HCT116 (cell line): ENCODE data around the gene CCSER1. TPM values are rescaled to one million over a fixed set of nuclear protein-coding genes. Genes with fewer than 3 reads are reported as not detected.

Experiments used
- ATAC-seq: fragments of 200-7000 bp; cut with Tn5 transposase; 2 replicates; pipeline ENCODE4 v1.9.1; 2020; ENCODE audit warnings: mild to moderate bottlenecking, moderate library complexity
- BruUV-seq: library from RNA; stranded (reverse); fragments of 400-500 nt; replicated peaks from 2 replicates; lab custom pipeline; 2021; lab: Mats Ljungman, UMichigan
- CTCF ChIA-PET: fragments of 300-600 bp; sonication (Branson Sonifier 250); formaldehyde crosslinking; loops from one replicate; lab custom pipeline; 2021; ENCODE audit warnings: antibody characterized with exemption; lab: Charles Lee
- POLR2A ChIA-PET: fragments of 300-600, 350-600 bp; sonication (Branson Sonifier 250); formaldehyde crosslinking; loops from one replicate; lab custom pipeline; 2021; ENCODE audit warnings: antibody characterized with exemption; lab: Charles Lee
- RAD21 ChIA-PET, 2 experiments: fragments of 300-600 bp; sonication (Branson Sonifier 250); formaldehyde crosslinking; loops; one replicate each; lab custom pipeline; 2023; ENCODE audit warnings: low total read pairs in 2 of 2; ENCODE audit not compliant: uncharacterized antibody in 2 of 2, unreplicated experiment in 2 of 2, low non-redundant PET in 1 of 2; lab: Charles Lee
- DNase-seq: peaks from one replicate; pipeline ENCODE4 v3.0.0-alpha.2; 2010; ENCODE audit warnings: low read depth, low spot score
- H2AFZ ChIP-seq: fragments of 200-600 bp; shearing (Covaris generic), sonication (generic); 2 replicates; pipeline ENCODE4 v1.6.1; 2017; ENCODE audit warnings: low read depth, mixed run types, mixed read lengths, antibody characterized with exemption, low read length; ENCODE audit not compliant: poor library complexity, severe bottlenecking
- H3K27ac ChIP-seq: 2 replicates; pipeline ENCODE4 v1.5.1; 2012; ENCODE audit warnings: low read depth, low read length
- H3K27me3 ChIP-seq: fragments of 200-600 bp; sonication (generic); 2 replicates; pipeline ENCODE4 v1.6.1; 2016; ENCODE audit warnings: mixed run types, low read length, mixed read lengths; ENCODE audit not compliant: insufficient read depth
- H3K36me3 ChIP-seq, 2 experiments: fragments of 200-500 bp in 1 of 2; fragments of 200-600 bp in 1 of 2; sonication (Bioruptor generic) in 1 of 2; sonication (generic) in 1 of 2; 2 replicates each; pipeline versions ENCODE4 v1.5.1 to v1.6.1; 2014 to 2016; ENCODE audit warnings: low read length in 2 of 2, inconsistent platforms in 1 of 2, mixed read lengths in 1 of 2, mixed run types in 1 of 2; ENCODE audit not compliant: insufficient read depth in 2 of 2, control insufficient read depth in 1 of 2
- H3K4me1 ChIP-seq, 2 experiments: fragments of 200-600 bp in 1 of 2; sonication (generic) in 1 of 2; 2 replicates each; pipeline versions ENCODE4 v1.5.1 to v1.6.1; 2012 to 2017; ENCODE audit warnings: low read length in 2 of 2, inconsistent platforms in 1 of 2, mild to moderate bottlenecking in 1 of 2, mixed read lengths in 1 of 2, mixed run types in 1 of 2, moderate library complexity in 1 of 2; ENCODE audit not compliant: insufficient read depth in 2 of 2, control insufficient read depth in 1 of 2
- H3K4me2 ChIP-seq: fragments of 200-600 bp; sonication (generic); 2 replicates; pipeline ENCODE4 v1.6.1; 2017; ENCODE audit warnings: mixed run types, low read length, mixed read lengths
- H3K4me3 ChIP-seq, 2 experiments: fragments of 200-600 bp in 1 of 2; sonication (generic) in 1 of 2; replicated peaks in 1 of 2; 2 replicates each; pipeline ENCODE4 v1.5.1; 2011 to 2016; ENCODE audit warnings: low read length in 2 of 2, control low read depth in 1 of 2, low read depth in 1 of 2, mild to moderate bottlenecking in 1 of 2, mixed read lengths in 1 of 2, mixed run types in 1 of 2
- H3K79me2 ChIP-seq: fragments of 200-600 bp; sonication (generic); 2 replicates; pipeline ENCODE4 v1.6.1; 2017; ENCODE audit warnings: mild to moderate bottlenecking, mixed run types, low read length, moderate library complexity, mixed read lengths; ENCODE audit not compliant: insufficient read depth
- H3K9ac ChIP-seq: fragments of 200-600 bp; sonication (generic); 2 replicates; pipeline ENCODE4 v1.6.1; 2016; ENCODE audit warnings: low read length, mixed read lengths
- H3K9me2 ChIP-seq: fragments of 200-600 bp; sonication (generic), shearing (Covaris generic); 2 replicates; pipeline ENCODE4 v1.6.1; 2017; ENCODE audit warnings: mixed run types, mild to moderate bottlenecking, moderate library complexity; ENCODE audit not compliant: insufficient read depth
- H3K9me3 ChIP-seq, 2 experiments: fragments of 200-500 bp in 1 of 2; fragments of 200-600 bp in 1 of 2; sonication (Bioruptor generic) in 1 of 2; sonication (generic) in 1 of 2; 2 replicates each; pipeline ENCODE4 v1.6.1; 2014 to 2017; ENCODE audit warnings: low read length in 2 of 2, mixed read lengths in 2 of 2, inconsistent platforms in 1 of 2, low read depth in 1 of 2, mild to moderate bottlenecking in 1 of 2, mixed run types in 1 of 2, moderate library complexity in 1 of 2; ENCODE audit not compliant: control insufficient read depth in 1 of 2, insufficient read depth in 1 of 2
- H4K20me1 ChIP-seq: fragments of 200-600 bp; sonication (generic), shearing (Covaris generic); 2 replicates; pipeline ENCODE4 v1.6.1; 2017; ENCODE audit warnings: mixed run types, mild to moderate bottlenecking, moderate library complexity; ENCODE audit not compliant: insufficient read depth
- CTCF ChIP-seq, 3 experiments: fragments of 200-600 bp in 1 of 3; sonication (generic) in 1 of 3; IDR thresholded peaks in 2 of 3; conservative IDR thresholded peaks in 1 of 3; 2 replicates each; pipeline ENCODE4 v1.5.1; 2012 to 2017; ENCODE audit warnings: low read depth in 2 of 3, low read length in 2 of 3, antibody characterized with exemption in 1 of 3, borderline replicate concordance in 1 of 3, control low read depth in 1 of 3, mild to moderate bottlenecking in 1 of 3, mixed read lengths in 1 of 3, mixed run types in 1 of 3, moderate library complexity in 1 of 3; ENCODE audit not compliant: insufficient read depth in 1 of 3
- SIN3A ChIP-seq: IDR thresholded peaks from 2 replicates; pipeline ENCODE4 v1.6.1; 2012; ENCODE audit warnings: low read depth
- SP1 ChIP-seq: IDR thresholded peaks from 2 replicates; pipeline ENCODE4 v1.6.1; 2012; ENCODE audit warnings: low read depth
- ZFX ChIP-seq: fragments of 450-650 bp; IDR thresholded peaks from 2 replicates; pipeline ENCODE4 v1.6.1; 2017
- intact Hi-C: fragments of 100-400 bp; cut with micrococcal nuclease; formaldehyde crosslinking; loops from 2 replicates; pipeline ENCODE4 v1.10.0; 2022
- total RNA-seq: library from RNA; stranded (reverse); gene quantifications from one replicate; pipeline ENCODE4 v1.2.1, GENCODE V29; 2021; ENCODE audit not compliant: unreplicated experiment

The CCSER1 gene
- total RNA-seq, 1 experiment from 2014 or later, result 6.7 TPM

- TF ChIP-seq SIN3A, result no peak
Measured at GRCh38 chr4:90124276-90124675, 2.9 kb upstream of the CCSER1 start (continued).

GRCh38 chr4:90126805-90127204 lies 389 bp upstream of the CCSER1 start:
- peaks cover 9% of the 10 kb centered on the region; the same call in 1 of the 2 replicates for H3K79me2 ChIP-seq
- no peaks in the 10 kb centered on the region for H3K9me2 ChIP-seq
- H3K4me1 ChIP-seq, result peaks cover 2 to 23% of the 10 kb centered on the region in 2 experiments; a peak in 3 of 4 replicates
- H3K36me3 ChIP-seq, result no peaks in the 10 kb centered on the region
- CTCF ChIA-PET, result no interaction called here
- intact Hi-C loops, result no loop called here
- no peak for ATAC-seq
- H3K9me3 ChIP-seq, result no peaks in the 10 kb centered on the region
- H3K4me3 ChIP-seq, result peak overlapping the region; percentile 60 to 67; a peak in 3 of 4 replicates
- H3K9ac ChIP-seq, result peak overlapping the region; percentile 63; the same call in 1 of the 2 replicates
- no TSS peak for BruUV-seq
- peak overlapping the region; percentile 79 for H3K4me2 ChIP-seq
- RAD21 ChIA-PET, result no interaction called here
- H3K27ac ChIP-seq, result no peak overlapping the region
- no peaks in the 10 kb centered on the region for H4K20me1 ChIP-seq
- TF ChIP-seq SIN3A, result no peak
- TF ChIP-seq SP1, result 0 out of 2 replicates have a peak, but pooled peaks have one; percentile 27
- H2AFZ ChIP-seq, result peak overlapping the region; percentile 90
- no peak for DNase-seq
- POLR2A ChIA-PET, result no interaction called here
- no peaks in the 10 kb centered on the region for H3K27me3 ChIP-seq

- POLR2A ChIA-PET, result interaction anchor here (0.6 kb wide), 1 partner anchor 482 kb away, joined by 3 read pairs; no protein-coding TSS in a partner anchor
- H4K20me1 ChIP-seq, result no peaks in the 10 kb centered on the region
- ATAC-seq (peak; percentile 59), DNase-seq (no peak)
- H3K4me3 ChIP-seq, result peak overlapping the region; percentile 60 to 67
- peak overlapping the region; percentile 94 for H2AFZ ChIP-seq
- peak overlapping the region; percentile 63 for H3K9ac ChIP-seq
- no peaks in the 10 kb centered on the region for H3K27me3 ChIP-seq
- H3K4me2 ChIP-seq, result peak overlapping the region; percentile 79
- RAD21 ChIA-PET, result no interaction called here
- no TSS peak for BruUV-seq
- H3K36me3 ChIP-seq, result no peaks in the 10 kb centered on the region
- peaks cover 9% of the 10 kb centered on the region; the same call in 1 of the 2 replicates for H3K79me2 ChIP-seq
- TF ChIP-seq ZFX (peak; percentile 72), CTCF (IDR thresholded peaks at IDR 0.05 in 2 of 3, conservative IDR thresholded peaks at IDR 0.05 in 1 of 3; ENCODE audit: borderline replicate concordance in 1 of 3, insufficient read depth in 1 of 3, low read depth in 2 of 3, low read length in 2 of 3) (no peak)
- TF ChIP-seq, all 23 proteins: peak for 1
- intact Hi-C loops, result no loop called here
- peaks cover 2 to 16% of the 10 kb centered on the region in 2 experiments; a peak in 3 of 4 replicates for H3K4me1 ChIP-seq
- CTCF ChIA-PET, result no interaction called here
- peak overlapping the region; percentile 78 for H3K27ac ChIP-seq
- no peaks in the 10 kb centered on the region for H3K9me2 ChIP-seq
- no peaks in the 10 kb centered on the region for H3K9me3 ChIP-seq
Measured at GRCh38 chr4:90127706-90128345, 632 bp downstream of the CCSER1 start.
